SK-N-SH (cell line): ENCODE results near the gene TTC31. TPM values are rescaled to one million over a fixed set of nuclear protein-coding genes. Genes with fewer than 3 reads are reported as not detected.

Source experiments
- CTCF ChIA-PET: fragments of 300-600, 350-600 bp; formaldehyde crosslinking; extraction: SDS; loops from one replicate; lab custom pipeline; 2021; lab: Yijun Ruan, JAX
- POLR2A ChIA-PET: fragments of 350-600 bp; sonication (Branson Sonifier 250); formaldehyde crosslinking; extraction: SDS; loops from one replicate; lab custom pipeline; 2020; ENCODE audit warnings: antibody characterized with exemption, inconsistent platforms; lab: Yijun Ruan, JAX
- DNase-seq: peaks from one replicate; pipeline ENCODE4 v3.0.0; 2012
- H2AFZ ChIP-seq: fragments of 200-600 bp; sonication (generic); 2 replicates; pipeline ENCODE4 v1.8.1; 2016; ENCODE audit warnings: antibody characterized with exemption, mild to moderate bottlenecking, low read depth
- H3F3A ChIP-seq: fragments of 200-600 bp; sonication (generic); replicated peaks from 2 replicates; pipeline ENCODE3; 2016; ENCODE audit warnings: antibody characterized with exemption, mild to moderate bottlenecking; ENCODE audit not compliant: insufficient read depth
- H3K27ac ChIP-seq, 2 experiments: fragments of 200-500 bp in 1 of 2; fragments of 200-600 bp in 1 of 2; sonication (Bioruptor generic) in 1 of 2; sonication (generic), shearing (Covaris generic) in 1 of 2; 2 replicates each; pipeline versions ENCODE4 v1.5.1 to v1.6.1; 2014 to 2016; ENCODE audit warnings: low read depth in 2 of 2, inconsistent platforms in 1 of 2, low read length in 1 of 2, mild to moderate bottlenecking in 1 of 2, mixed read lengths in 1 of 2
- H3K27me3 ChIP-seq: fragments of 200-600 bp; sonication (generic), shearing (Covaris generic); 2 replicates; pipeline ENCODE4 v1.6.1; 2016; ENCODE audit warnings: mixed run types; ENCODE audit not compliant: insufficient read depth
- H3K36me3 ChIP-seq, 2 experiments: fragments of 200-500 bp in 1 of 2; fragments of 200-600 bp in 1 of 2; sonication (Bioruptor generic) in 1 of 2; sonication (generic) in 1 of 2; replicated peaks in 1 of 2; 2 replicates each; pipeline versions ENCODE3 to v1.5.1; 2014 to 2016; ENCODE audit warnings: low read length in 1 of 2, mild to moderate bottlenecking in 1 of 2; ENCODE audit not compliant: insufficient read depth in 2 of 2, control insufficient read depth in 1 of 2
- H3K4me1 ChIP-seq, 2 experiments: fragments of 200-500 bp in 1 of 2; fragments of 200-600 bp in 1 of 2; sonication (Bioruptor generic) in 1 of 2; sonication (generic), shearing (Covaris generic) in 1 of 2; 2 replicates each; pipeline versions ENCODE4 v1.5.1 to v1.6.1; 2014 to 2016; ENCODE audit warnings: low read depth in 1 of 2, low read length in 1 of 2, mixed run types in 1 of 2; ENCODE audit not compliant: insufficient read depth in 2 of 2, control insufficient read depth in 1 of 2
- H3K4me2 ChIP-seq: fragments of 200-600 bp; sonication (generic), shearing (Covaris generic); 2 replicates; pipeline ENCODE4 v1.6.1; 2017; ENCODE audit warnings: mixed run types
- H3K4me3 ChIP-seq, 2 experiments: fragments of 200-500 bp in 1 of 2; fragments of 200-600 bp in 1 of 2; sonication (Bioruptor generic) in 1 of 2; sonication (generic), shearing (Covaris generic) in 1 of 2; 2 replicates each; pipeline versions ENCODE4 v1.5.1 to v1.8.1; 2014 to 2016; ENCODE audit warnings: low read depth in 2 of 2, inconsistent platforms in 1 of 2, low read length in 1 of 2, mild to moderate bottlenecking in 1 of 2, mixed read lengths in 1 of 2, moderate library complexity in 1 of 2
- H3K79me2 ChIP-seq: fragments of 200-600 bp; sonication (generic); 2 replicates; pipeline ENCODE4 v1.8.1; 2017; ENCODE audit warnings: mild to moderate bottlenecking; ENCODE audit not compliant: insufficient read depth
- H3K9ac ChIP-seq: fragments of 200-600 bp; sonication (generic); 2 replicates; pipeline ENCODE4 v1.6.1; 2017; ENCODE audit warnings: mixed run types
- H3K9me2 ChIP-seq: fragments of 200-600 bp; sonication (generic); 2 replicates; pipeline ENCODE4 v1.6.1; 2017; ENCODE audit warnings: mixed run types
- H3K9me3 ChIP-seq: fragments of 200-600 bp; sonication (generic); 2 replicates; pipeline ENCODE4 v1.6.1; 2017; ENCODE audit warnings: mixed run types, mild to moderate bottlenecking, moderate library complexity
- H4K20me1 ChIP-seq: fragments of 200-600 bp; sonication (generic); 2 replicates; pipeline ENCODE4 v1.6.1; 2017; ENCODE audit warnings: mild to moderate bottlenecking, mixed run types; ENCODE audit not compliant: insufficient read depth
- ELF1 ChIP-seq: IDR thresholded peaks from 2 replicates; pipeline ENCODE4 v1.4.0; 2012
- EP300 ChIP-seq, 2 experiments: IDR thresholded peaks; 2 replicates each; pipeline versions ENCODE4 v1.4.0 to v1.6.1; 2012; ENCODE audit warnings: borderline replicate concordance in 1 of 2, low read depth in 1 of 2, low read length in 1 of 2
- FOXM1 ChIP-seq: IDR thresholded peaks from 2 replicates; pipeline ENCODE4 v1.4.0; 2012; ENCODE audit warnings: low read depth, mild to moderate bottlenecking
- GABPA ChIP-seq: IDR thresholded peaks from 2 replicates; pipeline ENCODE4 v1.4.0; 2012; ENCODE audit warnings: low read depth, mild to moderate bottlenecking
- GATA2 ChIP-seq: sonication (generic); formaldehyde crosslinking; IDR thresholded peaks from 2 replicates; pipeline ENCODE4 v1.5.0; 2020; ENCODE audit warnings: mild to moderate bottlenecking, missing genetic modification reagents
- IRF3 ChIP-seq: fragments of 150-350 bp; IDR thresholded peaks from 2 replicates; pipeline ENCODE4 v1.6.1; 2016; ENCODE audit warnings: mild to moderate bottlenecking, low read depth, low read length
- MAX ChIP-seq: IDR thresholded peaks from 2 replicates; pipeline ENCODE4 v1.4.0; 2012; ENCODE audit warnings: low read depth
- MEF2A ChIP-seq: IDR thresholded peaks from 2 replicates; pipeline ENCODE4 v1.4.0; 2012; ENCODE audit warnings: low read depth, borderline replicate concordance
- NFIC ChIP-seq: IDR thresholded peaks from 2 replicates; pipeline ENCODE4 v1.4.0; 2012; ENCODE audit warnings: borderline replicate concordance
- NRF1 ChIP-seq: IDR thresholded peaks from 2 replicates; pipeline ENCODE4 v1.6.1; 2012; ENCODE audit warnings: low read depth, mild to moderate bottlenecking, low read length
- PBX3 ChIP-seq: IDR thresholded peaks from 2 replicates; pipeline ENCODE4; 2012
- POLR2AphosphoS5 ChIP-seq: IDR thresholded peaks from 2 replicates; pipeline ENCODE4 v1.6.1; 2012; ENCODE audit warnings: low read depth, low read length
- RFX5 ChIP-seq: IDR thresholded peaks from 2 replicates; pipeline ENCODE4 v1.6.1; 2012; ENCODE audit warnings: mild to moderate bottlenecking, improper control_type of control experiment, low read length
- RXRA ChIP-seq: IDR thresholded peaks from 2 replicates; pipeline ENCODE4 v1.4.0; 2012; ENCODE audit warnings: low read depth, mild to moderate bottlenecking, borderline replicate concordance
- TCF12 ChIP-seq: IDR thresholded peaks from 2 replicates; pipeline ENCODE4 v1.4.0; 2012
- TEAD4 ChIP-seq: IDR thresholded peaks from 2 replicates; pipeline ENCODE4 v1.4.0; 2012; ENCODE audit warnings: mild to moderate bottlenecking, borderline replicate concordance; ENCODE audit not compliant: insufficient read depth
- WGBS: methylation state at CpG from one replicate; pipeline ENCODE4 v1.1.6; 2017; ENCODE audit warnings: low lambda C conversion rate; 5-methylcytosine and 5-hydroxymethylcytosine counted together
- polyA plus RNA-seq, 3 experiments: library from polyadenylated mRNA; depleted of rRNA; stranded (reverse); fragments of >200 nt; gene quantifications; 2 replicates each; pipeline ENCODE4 v1.2.3, GENCODE V29; 2012

The TTC31 gene
- polyA plus RNA-seq, 1 of the 3 experiments (the other 2 are of a cell fraction) = 27.9 TPM

GRCh38 chr2:74522516-74522915 lies 39.6 kb downstream of the TTC31 start:
- H3K4me1 ChIP-seq = peaks cover 0 to 2% of the 10 kb centered on the region in 2 experiments; a peak in 1 of 4 replicates
- 65% methylated on average over 2 of the region's 3 CpGs for WGBS
- TF ChIP-seq MAX (no peak), RXRA (no peak), GABPA (no peak), EP300 (IDR thresholded peaks at IDR 0.05; ENCODE audit: borderline replicate concordance in 1 of 2, low read depth in 1 of 2, low read length in 1 of 2) (no peak), NFIC (no peak), FOXM1 (no peak), POLR2AphosphoS5 (no peak; the same call in 1 of the 2 replicates), IRF3 (no peak), PBX3 (no peak)
- TF ChIP-seq, all 33 proteins: peak for 0
- DNase-seq = no peak
- H3K4me2 ChIP-seq = no peak overlapping the region
- no peak overlapping the region for H2AFZ ChIP-seq
- H3K9me3 ChIP-seq = no peaks in the 10 kb centered on the region
- peaks cover 15 to 19% of the 10 kb centered on the region in 2 experiments for H3K36me3 ChIP-seq
- H3K9me2 ChIP-seq = no peaks in the 10 kb centered on the region
- no peaks in the 10 kb centered on the region for H4K20me1 ChIP-seq
- H3K4me3 ChIP-seq = no peak overlapping the region
- peaks cover 3% of the 10 kb centered on the region for H3F3A ChIP-seq
- no peak overlapping the region for H3K27ac ChIP-seq
- no peak overlapping the region for H3K9ac ChIP-seq
- ChIA-PET POLR2A (interaction anchor here (0.6 to 2.2 kb wide), 5 partner anchors 8 to 16 kb away, joined by 3 to 5 read pairs (median 5); partner anchors contain the start of gene TLX2), CTCF (interaction anchor here (0.7 to 1.5 kb wide), 4 partner anchors 10 to 39 kb away, joined by 3 to 5 read pairs (median 3); no protein-coding TSS in a partner anchor)
- no peaks in the 10 kb centered on the region for H3K27me3 ChIP-seq
- peaks cover 3% of the 10 kb centered on the region; the same call in 1 of the 2 replicates for H3K79me2 ChIP-seq

GRCh38 chr2:74524005-74524404 lies 41.1 kb downstream of the TTC31 start:
- no peaks in the 10 kb centered on the region for H3K9me3 ChIP-seq
- peaks cover 22 to 26% of the 10 kb centered on the region in 2 experiments for H3K36me3 ChIP-seq
- peaks cover 3% of the 10 kb centered on the region for H3F3A ChIP-seq
- DNase-seq = no peak
- ChIA-PET CTCF (interaction anchor here (1.0 to 1.4 kb wide), 2 partner anchors 8 to 42 kb away, joined by 3 to 4 read pairs; no protein-coding TSS in a partner anchor), POLR2A (no interaction called here)
- H3K4me1 ChIP-seq = peaks cover 6 to 12% of the 10 kb centered on the region in 2 experiments; a peak in 3 of 4 replicates
- no peaks in the 10 kb centered on the region for H3K27me3 ChIP-seq
- no peak overlapping the region for H3K4me2 ChIP-seq
- H3K79me2 ChIP-seq = peaks cover 18% of the 10 kb centered on the region
- no peak overlapping the region for H2AFZ ChIP-seq
- 65% methylated on average over 3 of the region's 9 CpGs for WGBS
- no peaks in the 10 kb centered on the region for H3K9me2 ChIP-seq
- no peak overlapping the region for H3K9ac ChIP-seq
- H3K27ac ChIP-seq = no peak overlapping the region
- no peaks in the 10 kb centered on the region for H4K20me1 ChIP-seq
- TF ChIP-seq POLR2AphosphoS5 (no peak), TCF12 (no peak), RFX5 (no peak), GABPA (no peak), MAX (no peak), GATA2 (CRISPR knock-in tag) (no peak), MEF2A (no peak), TEAD4 (no peak), ELF1 (no peak), NRF1 (no peak)
- H3K4me3 ChIP-seq = no peak overlapping the region
